ENCODE data around the gene CDH13.

CDH13 gene

DNA sequence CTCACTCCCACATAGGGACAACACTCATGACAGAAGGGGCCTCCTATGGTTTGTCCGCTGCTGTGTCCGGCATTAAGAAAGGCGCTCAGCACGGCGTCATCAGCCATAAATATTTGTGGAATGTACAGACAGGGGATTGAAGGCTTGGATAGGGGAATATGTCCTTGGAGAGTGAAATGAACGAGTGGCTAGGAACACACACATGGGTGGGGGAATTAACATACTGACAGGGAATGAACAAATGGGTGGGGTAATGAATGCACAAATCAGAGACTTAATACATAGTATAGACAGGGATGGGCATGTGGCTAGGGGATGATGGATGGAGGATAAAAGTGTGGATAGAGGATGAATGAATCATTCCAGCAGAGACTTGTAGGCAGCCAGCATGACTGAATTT is 1027.0 kb downstream of the CDH13 start:
- no peak for FAIRE-seq

DNA sequence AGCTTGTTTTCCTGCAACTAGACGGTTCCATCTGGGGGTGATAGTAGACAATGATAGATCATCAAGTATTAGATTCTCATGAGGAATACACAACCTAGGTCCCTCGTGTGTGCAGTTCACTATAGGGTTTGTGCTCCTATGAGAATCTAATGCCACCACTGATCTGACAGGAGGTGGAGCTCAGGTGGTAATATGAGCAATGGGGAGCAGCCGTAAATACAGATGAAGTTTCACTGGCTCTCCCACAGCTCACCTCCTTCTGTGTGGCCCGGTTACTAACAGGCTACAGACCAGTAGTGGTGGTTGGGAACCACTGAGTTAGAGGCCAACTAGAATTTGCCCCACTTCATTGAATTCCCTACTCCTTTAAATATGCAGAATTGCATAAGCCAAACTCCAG is 1033.5 kb downstream of the CDH13 start:
- FAIRE-seq, result no peak

DNA sequence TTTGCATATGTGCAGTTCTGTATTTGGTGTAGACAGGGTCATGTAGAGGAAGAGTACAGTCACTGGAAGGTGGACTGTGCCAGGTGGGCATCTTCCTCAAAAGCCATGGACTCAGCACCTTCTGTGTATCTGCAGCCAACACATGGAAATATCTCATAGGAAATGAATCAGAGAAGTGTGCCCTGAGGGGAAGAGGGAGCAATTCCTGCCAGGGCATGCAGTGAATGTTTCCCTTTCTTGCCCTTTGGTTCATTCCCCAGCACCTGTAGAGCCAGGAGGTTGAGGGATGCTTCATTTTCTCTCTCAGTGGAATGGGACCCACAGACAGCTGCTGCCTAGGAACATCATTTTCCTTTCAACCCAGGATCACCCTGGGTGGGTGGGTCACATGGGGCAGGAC is 1034.9 kb downstream of the CDH13 start:
- no peak for FAIRE-seq

DNA sequence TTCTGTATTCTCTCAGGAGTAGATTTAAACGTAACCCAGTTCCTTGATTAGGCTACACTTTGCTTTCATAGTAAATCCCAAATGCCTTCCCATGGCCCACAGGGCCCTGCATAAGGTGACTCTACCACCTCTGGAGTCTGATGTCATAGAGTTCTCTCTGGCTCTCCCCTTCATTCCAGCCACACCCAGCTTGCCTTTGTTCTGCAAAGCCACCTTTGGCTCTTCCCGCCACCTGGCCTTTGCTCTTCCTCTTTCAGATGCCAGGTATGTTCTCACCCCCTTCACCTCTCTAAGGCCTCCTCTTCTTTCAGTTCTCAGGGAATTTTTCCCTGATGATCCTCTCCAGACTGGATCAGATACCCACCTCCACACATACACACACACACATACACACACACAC is 1039.7 kb downstream of the CDH13 start:
- FAIRE-seq, result no peak

DNA sequence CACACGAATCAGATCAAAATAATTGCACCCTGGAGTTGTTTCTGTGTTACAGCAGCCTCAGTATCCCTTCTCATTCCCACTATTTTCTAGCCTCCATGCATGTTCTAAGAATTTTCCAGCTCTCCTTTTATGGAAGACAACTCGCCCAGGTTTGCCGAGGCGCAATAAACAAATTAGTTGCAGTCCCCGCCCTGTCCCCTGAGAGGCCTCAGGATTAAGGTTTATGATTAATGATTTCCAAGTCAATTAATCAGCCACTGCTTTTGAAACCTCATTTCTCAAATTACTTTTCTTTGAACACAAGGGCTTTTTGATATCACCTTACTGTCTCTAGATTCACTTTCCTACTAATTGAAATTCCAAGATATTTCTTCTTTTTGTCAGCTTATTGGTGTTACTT is 1042.7 kb downstream of the CDH13 start:
- FAIRE-seq, result no peak

DNA sequence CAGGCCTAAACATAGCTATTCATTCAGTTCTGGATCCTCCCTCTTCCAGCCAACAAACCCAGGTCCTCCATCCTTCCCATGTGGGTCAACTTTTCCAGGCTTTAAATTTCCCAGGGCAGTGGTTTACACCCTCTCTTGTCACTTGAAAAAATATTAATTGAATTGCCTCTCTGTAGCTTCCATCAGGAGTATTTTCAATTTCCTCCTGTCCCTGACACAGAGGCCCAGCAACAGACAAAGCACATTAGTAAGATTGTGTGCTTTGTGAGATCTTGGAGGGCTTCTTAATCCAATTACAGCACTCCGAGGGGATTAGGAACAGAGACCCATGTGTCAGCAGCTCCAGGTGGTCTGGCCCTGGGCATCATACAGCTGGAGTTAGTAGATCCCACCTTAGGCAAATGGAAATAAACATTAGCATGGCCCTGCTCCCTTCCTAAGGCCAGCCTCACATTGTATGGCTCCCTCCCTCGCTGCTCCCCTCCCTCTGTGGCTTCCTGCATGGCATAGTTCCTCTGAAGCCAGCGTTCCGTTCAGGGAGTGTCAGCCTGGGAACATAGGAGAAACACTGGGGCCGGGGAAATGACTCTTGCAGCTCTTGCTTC is 1048.3 kb downstream of the CDH13 start:
- FAIRE-seq, result no peak

- FAIRE-seq, result no peak
Measured at GRCh38 chr16:83676086-83676485, 1049.3 kb downstream of the CDH13 start.

- FAIRE-seq, result no peak
Measured at GRCh38 chr16:83680980-83681379, 1054.2 kb downstream of the CDH13 start.

DNA sequence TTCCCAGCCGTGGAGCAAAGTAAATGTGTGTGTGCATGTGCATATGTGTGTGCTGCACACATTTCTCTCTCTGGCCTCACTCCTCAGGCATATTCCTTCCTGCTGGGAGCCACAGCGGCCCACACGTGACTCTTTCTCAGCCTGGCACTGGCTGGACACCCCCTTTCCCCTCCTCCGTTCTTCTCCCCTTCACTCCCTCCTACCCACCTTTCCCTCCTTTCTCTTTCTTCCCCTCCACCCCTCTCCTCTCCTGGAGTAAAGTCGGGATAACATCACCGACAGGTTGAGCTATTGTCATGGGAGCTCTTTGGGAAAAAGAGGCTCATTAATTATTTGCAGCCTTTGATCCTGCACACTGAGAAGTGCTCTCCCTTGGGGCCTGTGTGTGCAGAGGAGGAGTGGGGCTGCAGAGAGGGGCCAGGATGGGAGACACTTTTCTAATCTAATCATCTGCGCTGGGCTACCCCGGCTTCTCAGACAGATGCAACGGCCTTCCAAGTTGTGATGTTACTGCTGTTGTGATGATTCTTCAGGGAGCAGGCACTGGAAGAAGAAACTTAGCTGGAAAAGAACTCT is 1054.7 kb downstream of the CDH13 start:
- no peak for FAIRE-seq

DNA sequence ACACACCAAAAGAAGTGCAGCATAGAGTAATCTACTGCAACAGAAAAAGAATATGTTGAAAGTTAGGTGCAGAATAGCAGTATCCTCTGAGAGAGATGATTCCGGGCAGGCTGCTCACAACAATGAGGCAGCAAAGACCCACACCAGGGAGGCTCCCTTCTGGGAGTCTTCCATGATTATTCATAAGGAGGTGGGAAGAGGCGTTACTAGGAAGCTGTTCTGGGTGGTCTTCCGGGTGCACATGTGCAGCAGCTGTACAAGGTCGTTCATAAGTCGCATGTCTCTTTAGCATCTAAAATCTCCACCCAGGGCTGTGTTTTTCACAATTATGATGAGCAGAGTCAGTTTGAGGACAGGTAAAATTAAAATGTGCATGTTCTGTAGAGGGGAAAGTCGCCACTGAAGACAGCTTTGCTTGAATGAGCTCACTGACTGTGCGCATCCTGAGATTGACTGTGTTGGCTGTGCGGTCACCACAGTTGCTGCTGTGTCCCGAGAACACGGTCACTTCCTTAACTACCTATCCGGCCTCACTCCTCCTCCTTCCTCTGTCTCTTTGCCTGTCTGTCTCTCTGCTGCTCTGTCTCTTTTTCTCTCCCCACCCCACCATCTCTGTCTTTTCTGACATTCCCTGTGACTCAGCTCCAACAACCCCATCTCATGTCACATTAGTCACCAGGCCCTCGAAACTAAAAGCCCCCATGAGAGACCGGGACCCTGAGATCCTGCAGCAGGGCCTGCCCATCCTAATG is 1055.5 kb downstream of the CDH13 start:
- no peak for FAIRE-seq

DNA sequence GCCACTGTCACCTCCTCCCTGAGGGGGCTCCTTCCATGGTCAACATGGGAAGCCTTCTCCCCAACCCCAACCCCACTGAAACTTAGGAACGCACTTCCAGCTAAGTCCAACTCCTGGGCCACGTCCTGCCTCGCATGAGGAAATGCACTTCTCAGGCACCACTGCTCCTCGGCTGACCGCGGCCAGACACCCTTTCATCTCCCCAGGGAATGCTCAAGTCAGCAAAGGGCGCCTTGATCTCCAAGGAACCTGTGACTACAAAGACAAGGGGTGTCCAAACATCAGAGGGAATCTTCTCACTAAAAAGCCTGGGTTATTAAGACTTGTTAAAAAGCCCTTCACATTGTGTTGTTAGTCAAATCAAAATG is 1056.1 kb downstream of the CDH13 start:
- FAIRE-seq, result no peak

DNA sequence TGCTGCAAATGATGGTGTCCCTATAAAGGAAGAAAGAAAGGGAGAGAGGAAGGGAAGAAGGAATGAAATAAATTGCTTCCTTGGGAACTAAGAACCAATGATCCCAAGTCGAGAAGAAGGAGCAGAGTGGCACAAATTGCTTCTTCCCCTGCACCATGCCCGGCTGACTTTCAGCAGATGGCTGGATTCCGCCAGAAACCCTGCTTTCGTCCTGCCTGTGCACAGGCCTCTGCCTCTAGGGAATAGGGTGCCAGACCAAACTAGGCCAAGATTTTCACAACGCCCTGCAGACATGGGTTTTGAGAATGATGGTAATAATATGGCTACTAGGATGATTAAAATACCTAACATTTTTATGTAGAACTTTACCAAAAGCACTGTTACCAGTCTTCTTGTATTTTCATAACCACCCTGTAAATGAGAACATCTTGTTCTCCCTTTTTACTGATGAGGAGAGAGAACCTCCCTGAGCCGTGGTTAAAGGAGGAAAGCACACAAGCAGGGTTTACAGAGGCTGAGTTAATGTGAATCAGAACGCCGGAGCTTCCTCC is 1058.9 kb downstream of the CDH13 start:
- FAIRE-seq, result no peak

- no peak for FAIRE-seq
Measured at GRCh38 chr16:83686726-83687125, 1060.0 kb downstream of the CDH13 start.

DNA sequence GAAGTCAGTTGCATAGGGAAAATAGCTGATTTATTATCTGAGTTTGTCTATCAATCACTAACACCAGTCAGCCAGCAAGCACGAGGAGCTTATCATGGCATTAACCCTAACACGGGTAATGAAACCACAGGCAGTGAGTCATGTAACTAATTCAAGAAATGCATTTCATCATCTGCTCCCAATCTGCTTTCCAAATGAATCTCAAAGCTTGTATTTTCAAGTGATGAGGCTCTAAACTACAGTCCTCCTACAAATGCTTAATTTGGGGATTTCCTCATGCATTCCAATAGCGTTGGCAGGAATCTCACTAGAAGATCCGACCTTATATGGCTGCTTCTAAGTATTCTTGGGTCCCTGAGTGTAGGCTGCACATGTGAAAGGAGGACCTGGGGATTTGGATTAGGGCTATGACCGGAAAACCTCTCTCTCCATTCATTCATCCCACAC is 1062.6 kb downstream of the CDH13 start:
- no peak for FAIRE-seq

DNA sequence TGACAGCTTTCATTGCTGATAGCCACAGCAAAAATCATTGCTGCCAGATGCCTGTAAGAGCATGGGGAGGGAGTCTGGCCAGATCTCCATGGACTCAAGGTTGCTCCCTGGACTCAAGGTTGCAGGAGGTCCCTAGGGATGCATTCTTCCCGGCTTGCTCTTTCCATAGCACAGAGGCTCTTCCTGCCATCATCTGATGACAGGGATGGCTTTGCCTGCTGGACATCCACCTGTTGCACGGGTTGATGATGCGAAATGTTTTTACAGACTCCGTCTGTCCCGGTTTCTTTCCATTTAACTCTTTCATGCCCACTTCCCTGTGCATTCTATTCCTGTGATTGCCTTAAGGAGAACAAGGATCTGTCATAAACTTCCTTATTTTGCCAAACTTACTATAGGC is 1065.5 kb downstream of the CDH13 start:
- no peak for FAIRE-seq

GRCh38 chr16:83698964-83699363 is 1072.2 kb downstream of the CDH13 start:
- FAIRE-seq, result no peak

DNA sequence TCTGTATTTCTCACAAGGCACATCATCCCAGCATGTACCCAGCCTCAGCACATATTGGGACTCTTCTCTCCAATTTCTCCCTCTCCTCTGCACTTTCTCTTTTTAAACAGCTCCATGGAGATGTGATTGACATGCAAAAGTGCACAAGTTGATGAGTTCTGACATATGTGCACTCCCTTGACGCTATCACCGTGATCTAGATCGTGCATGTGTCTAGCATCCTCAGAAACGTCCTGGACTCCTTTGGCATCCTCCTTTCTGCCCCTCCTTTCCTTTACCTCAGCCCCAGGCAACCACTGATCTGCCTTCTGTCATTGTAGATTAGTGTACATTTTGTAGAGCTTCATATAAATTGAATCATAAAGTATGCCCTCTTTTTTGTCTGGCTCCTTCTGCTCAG is 1073.0 kb downstream of the CDH13 start:
- no peak for FAIRE-seq

GRCh38 chr16:83700918-83701317 is 1074.1 kb downstream of the CDH13 start:
- FAIRE-seq, result no peak

- no peak for FAIRE-seq
Measured at GRCh38 chr16:83701494-83701893, 1074.7 kb downstream of the CDH13 start.

- FAIRE-seq, result no peak
Measured at GRCh38 chr16:83704656-83705055, 1077.9 kb downstream of the CDH13 start.

DNA sequence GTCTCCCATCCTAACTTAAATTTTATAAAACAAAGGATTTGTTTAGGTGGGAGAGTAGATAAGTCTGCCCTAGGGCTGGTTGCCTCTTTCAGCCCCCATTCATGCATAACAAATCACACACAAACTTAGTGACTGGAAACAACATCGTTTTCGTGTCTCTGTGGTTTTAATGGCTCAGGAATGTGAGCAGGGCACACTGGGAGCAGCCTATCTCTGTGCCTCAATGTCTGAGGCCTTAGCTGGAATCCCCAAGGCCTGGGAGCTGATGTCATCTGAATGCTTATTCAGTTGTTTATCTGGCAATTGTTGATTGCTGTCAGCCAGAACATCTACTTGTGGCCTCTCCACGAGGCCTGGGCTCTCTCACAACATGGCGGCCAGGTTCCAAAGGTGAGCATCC is 1079.1 kb downstream of the CDH13 start:
- no peak for FAIRE-seq

DNA sequence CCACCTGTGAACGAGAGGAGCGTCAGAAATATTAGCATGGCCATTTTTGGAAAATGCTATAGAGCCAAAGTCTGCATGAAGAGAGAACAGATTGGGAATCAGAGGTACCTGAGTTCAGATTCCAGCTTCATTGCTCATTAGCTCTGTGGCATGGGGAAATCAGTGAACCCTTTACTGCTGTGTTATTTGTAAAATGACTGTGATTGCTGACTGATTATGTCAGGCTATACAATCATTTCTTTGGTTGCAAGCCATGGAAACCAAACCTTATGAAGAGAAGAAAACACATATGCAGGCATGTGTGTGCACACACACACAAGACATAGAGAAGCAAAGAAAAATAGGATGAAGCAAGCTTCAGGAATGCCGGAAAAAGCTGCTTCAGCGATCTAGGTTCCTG is 1079.6 kb downstream of the CDH13 start:
- no peak for FAIRE-seq

DNA sequence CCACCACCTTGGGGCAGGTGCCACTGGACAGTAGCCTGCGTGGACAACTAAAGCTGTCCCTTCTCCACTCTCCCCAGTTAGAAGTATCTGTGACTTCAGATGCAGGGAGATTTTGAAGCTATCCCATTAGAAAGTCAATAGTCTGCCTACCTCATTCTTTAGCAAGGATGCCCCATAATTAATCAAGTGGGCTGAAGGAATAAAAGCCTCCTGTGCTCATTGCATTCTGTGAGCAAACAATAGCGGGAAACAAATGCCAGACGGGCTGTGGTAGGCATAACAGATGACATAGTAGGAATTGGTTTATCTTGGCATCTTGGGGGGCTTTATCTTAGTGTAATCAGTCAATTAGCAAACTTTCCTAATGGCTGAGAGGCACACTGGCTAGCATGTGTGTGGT is 1084.3 kb downstream of the CDH13 start:
- no peak for FAIRE-seq

DNA sequence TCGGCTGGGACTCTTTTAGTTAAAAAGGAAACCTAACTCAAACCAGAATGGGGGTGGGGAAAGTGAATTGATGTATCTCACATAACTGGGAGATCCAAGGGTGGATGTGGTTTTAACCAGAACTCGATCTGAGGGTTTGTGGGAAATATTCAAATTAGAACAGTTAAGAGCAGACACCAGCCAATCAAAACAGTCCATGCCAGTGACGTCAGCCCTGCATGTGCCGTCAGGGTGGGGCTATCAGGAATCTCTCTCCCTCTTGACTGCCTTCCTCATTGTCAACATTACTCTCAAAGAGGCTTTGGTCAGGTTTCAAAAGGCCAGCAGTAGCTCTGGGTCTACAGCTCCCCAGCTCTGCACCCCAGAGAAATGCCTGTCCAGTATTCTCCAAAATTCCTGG is 1086.8 kb downstream of the CDH13 start:
- no peak for FAIRE-seq
